SK-N-SH (cell line): Measurements from ENCODE around the gene PIGC. TPM values are rescaled to one million over a fixed set of nuclear protein-coding genes. Genes with fewer than 3 reads are reported as not detected.

Source experiments
- CTCF ChIA-PET: fragments of 300-600, 350-600 bp; formaldehyde crosslinking; extraction: SDS; loops from one replicate; lab custom pipeline; 2021; lab: Yijun Ruan, JAX
- POLR2A ChIA-PET: fragments of 350-600 bp; sonication (Branson Sonifier 250); formaldehyde crosslinking; extraction: SDS; loops from one replicate; lab custom pipeline; 2020; ENCODE audit warnings: antibody characterized with exemption, inconsistent platforms; lab: Yijun Ruan, JAX
- DNase-seq: peaks from one replicate; pipeline ENCODE4 v3.0.0; 2012
- H2AFZ ChIP-seq: fragments of 200-600 bp; sonication (generic); 2 replicates; pipeline ENCODE4 v1.8.1; 2016; ENCODE audit warnings: antibody characterized with exemption, mild to moderate bottlenecking, low read depth
- H3F3A ChIP-seq: fragments of 200-600 bp; sonication (generic); replicated peaks from 2 replicates; pipeline ENCODE3; 2016; ENCODE audit warnings: antibody characterized with exemption, mild to moderate bottlenecking; ENCODE audit not compliant: insufficient read depth
- H3K27ac ChIP-seq, 2 experiments: fragments of 200-500 bp in 1 of 2; fragments of 200-600 bp in 1 of 2; sonication (Bioruptor generic) in 1 of 2; sonication (generic), shearing (Covaris generic) in 1 of 2; 2 replicates each; pipeline versions ENCODE4 v1.5.1 to v1.6.1; 2014 to 2016; ENCODE audit warnings: low read depth in 2 of 2, inconsistent platforms in 1 of 2, low read length in 1 of 2, mild to moderate bottlenecking in 1 of 2, mixed read lengths in 1 of 2
- H3K27me3 ChIP-seq: fragments of 200-600 bp; sonication (generic), shearing (Covaris generic); 2 replicates; pipeline ENCODE4 v1.6.1; 2016; ENCODE audit warnings: mixed run types; ENCODE audit not compliant: insufficient read depth
- H3K36me3 ChIP-seq, 2 experiments: fragments of 200-500 bp in 1 of 2; fragments of 200-600 bp in 1 of 2; sonication (Bioruptor generic) in 1 of 2; sonication (generic) in 1 of 2; replicated peaks in 1 of 2; 2 replicates each; pipeline versions ENCODE3 to v1.5.1; 2014 to 2016; ENCODE audit warnings: low read length in 1 of 2, mild to moderate bottlenecking in 1 of 2; ENCODE audit not compliant: insufficient read depth in 2 of 2, control insufficient read depth in 1 of 2
- H3K4me1 ChIP-seq, 2 experiments: fragments of 200-500 bp in 1 of 2; fragments of 200-600 bp in 1 of 2; sonication (Bioruptor generic) in 1 of 2; sonication (generic), shearing (Covaris generic) in 1 of 2; 2 replicates each; pipeline versions ENCODE4 v1.5.1 to v1.6.1; 2014 to 2016; ENCODE audit warnings: low read depth in 1 of 2, low read length in 1 of 2, mixed run types in 1 of 2; ENCODE audit not compliant: insufficient read depth in 2 of 2, control insufficient read depth in 1 of 2
- H3K4me2 ChIP-seq: fragments of 200-600 bp; sonication (generic), shearing (Covaris generic); 2 replicates; pipeline ENCODE4 v1.6.1; 2017; ENCODE audit warnings: mixed run types
- H3K4me3 ChIP-seq, 2 experiments: fragments of 200-500 bp in 1 of 2; fragments of 200-600 bp in 1 of 2; sonication (Bioruptor generic) in 1 of 2; sonication (generic), shearing (Covaris generic) in 1 of 2; 2 replicates each; pipeline versions ENCODE4 v1.5.1 to v1.8.1; 2014 to 2016; ENCODE audit warnings: low read depth in 2 of 2, inconsistent platforms in 1 of 2, low read length in 1 of 2, mild to moderate bottlenecking in 1 of 2, mixed read lengths in 1 of 2, moderate library complexity in 1 of 2
- H3K79me2 ChIP-seq: fragments of 200-600 bp; sonication (generic); 2 replicates; pipeline ENCODE4 v1.8.1; 2017; ENCODE audit warnings: mild to moderate bottlenecking; ENCODE audit not compliant: insufficient read depth
- H3K9ac ChIP-seq: fragments of 200-600 bp; sonication (generic); 2 replicates; pipeline ENCODE4 v1.6.1; 2017; ENCODE audit warnings: mixed run types
- H3K9me2 ChIP-seq: fragments of 200-600 bp; sonication (generic); 2 replicates; pipeline ENCODE4 v1.6.1; 2017; ENCODE audit warnings: mixed run types
- H3K9me3 ChIP-seq: fragments of 200-600 bp; sonication (generic); 2 replicates; pipeline ENCODE4 v1.6.1; 2017; ENCODE audit warnings: mixed run types, mild to moderate bottlenecking, moderate library complexity
- H4K20me1 ChIP-seq: fragments of 200-600 bp; sonication (generic); 2 replicates; pipeline ENCODE4 v1.6.1; 2017; ENCODE audit warnings: mild to moderate bottlenecking, mixed run types; ENCODE audit not compliant: insufficient read depth
- CHD2 ChIP-seq: fragments of 150-350 bp; IDR thresholded peaks from 2 replicates; pipeline ENCODE4 v1.6.1; 2018; ENCODE audit warnings: low read length; ENCODE audit not compliant: partially characterized antibody
- EP300 ChIP-seq, 2 experiments: IDR thresholded peaks; 2 replicates each; pipeline versions ENCODE4 v1.4.0 to v1.6.1; 2012; ENCODE audit warnings: borderline replicate concordance in 1 of 2, low read depth in 1 of 2, low read length in 1 of 2
- FOXJ3 ChIP-seq: sonication (generic); formaldehyde crosslinking; IDR thresholded peaks from 2 replicates; pipeline ENCODE4 v1.5.1; 2020; ENCODE audit warnings: mild to moderate bottlenecking, missing genetic modification reagents
- GABPA ChIP-seq: IDR thresholded peaks from 2 replicates; pipeline ENCODE4 v1.4.0; 2012; ENCODE audit warnings: low read depth, mild to moderate bottlenecking
- GATA2 ChIP-seq: sonication (generic); formaldehyde crosslinking; IDR thresholded peaks from 2 replicates; pipeline ENCODE4 v1.5.0; 2020; ENCODE audit warnings: mild to moderate bottlenecking, missing genetic modification reagents
- IRF3 ChIP-seq: fragments of 150-350 bp; IDR thresholded peaks from 2 replicates; pipeline ENCODE4 v1.6.1; 2016; ENCODE audit warnings: mild to moderate bottlenecking, low read depth, low read length
- JUND ChIP-seq: IDR thresholded peaks from 2 replicates; pipeline ENCODE4 v1.4.0; 2012
- NRF1 ChIP-seq: IDR thresholded peaks from 2 replicates; pipeline ENCODE4 v1.6.1; 2012; ENCODE audit warnings: low read depth, mild to moderate bottlenecking, low read length
- PBX3 ChIP-seq: IDR thresholded peaks from 2 replicates; pipeline ENCODE4; 2012
- POLR2AphosphoS5 ChIP-seq: IDR thresholded peaks from 2 replicates; pipeline ENCODE4 v1.6.1; 2012; ENCODE audit warnings: low read depth, low read length
- RAD21 ChIP-seq: IDR thresholded peaks from 2 replicates; pipeline ENCODE4 v1.6.1; 2012; ENCODE audit warnings: mild to moderate bottlenecking, low read length
- REST ChIP-seq: IDR thresholded peaks from 2 replicates; pipeline ENCODE4 v1.6.1; 2012; ENCODE audit warnings: mild to moderate bottlenecking, low read depth, low read length, moderate library complexity
- RFX5 ChIP-seq: IDR thresholded peaks from 2 replicates; pipeline ENCODE4 v1.6.1; 2012; ENCODE audit warnings: mild to moderate bottlenecking, improper control_type of control experiment, low read length
- RXRA ChIP-seq: IDR thresholded peaks from 2 replicates; pipeline ENCODE4 v1.4.0; 2012; ENCODE audit warnings: low read depth, mild to moderate bottlenecking, borderline replicate concordance
- SIN3A ChIP-seq: IDR thresholded peaks from 2 replicates; pipeline ENCODE4 v1.6.1; 2012; ENCODE audit warnings: low read depth, mild to moderate bottlenecking, low read length, moderate library complexity, borderline replicate concordance
- TAF1 ChIP-seq: IDR thresholded peaks from 2 replicates; pipeline ENCODE4 v1.6.1; 2012; ENCODE audit warnings: low read depth, mild to moderate bottlenecking, low read length, moderate library complexity, borderline replicate concordance
- TCF12 ChIP-seq: IDR thresholded peaks from 2 replicates; pipeline ENCODE4 v1.4.0; 2012
- TEAD4 ChIP-seq: IDR thresholded peaks from 2 replicates; pipeline ENCODE4 v1.4.0; 2012; ENCODE audit warnings: mild to moderate bottlenecking, borderline replicate concordance; ENCODE audit not compliant: insufficient read depth
- USF1 ChIP-seq: IDR thresholded peaks from 2 replicates; pipeline ENCODE4 v1.4.0; 2012; ENCODE audit warnings: low read depth, borderline replicate concordance
- USF2 ChIP-seq: fragments of 150-350 bp; IDR thresholded peaks from 2 replicates; pipeline ENCODE4 v1.6.1; 2017; ENCODE audit warnings: antibody characterized with exemption, low read length, low read depth, borderline replicate concordance
- WGBS: methylation state at CpG from one replicate; pipeline ENCODE4 v1.1.6; 2017; ENCODE audit warnings: low lambda C conversion rate; 5-methylcytosine and 5-hydroxymethylcytosine counted together
- polyA plus RNA-seq, 3 experiments: library from polyadenylated mRNA; depleted of rRNA; stranded (reverse); fragments of >200 nt; gene quantifications; 2 replicates each; pipeline ENCODE4 v1.2.3, GENCODE V29; 2012

The PIGC gene
- polyA plus RNA-seq, 1 of the 3 experiments (the other 2 are of a cell fraction) = 20.6 TPM

- TF ChIP-seq EP300 (IDR thresholded peaks at IDR 0.05; ENCODE audit: borderline replicate concordance in 1 of 2, low read depth in 1 of 2, low read length in 1 of 2) = no peak
- TF ChIP-seq TEAD4 = no peak
- no peak for TF ChIP-seq RAD21
- TF ChIP-seq POLR2AphosphoS5 = no peak
- no peak for TF ChIP-seq RXRA
- no peak for TF ChIP-seq CHD2
- no peak for TF ChIP-seq NRF1
- TF ChIP-seq USF2 = no peak
- TF ChIP-seq TCF12 = no peak
- no peak for TF ChIP-seq SIN3A
- no peak for TF ChIP-seq REST
- no peak for TF ChIP-seq RFX5
- TF ChIP-seq JUND = no peak
- Histone ChIP-seq H3K27me3 (no peaks in the 10 kb centered on the region), H3K36me3 (no peaks in the 10 kb centered on the region), H3K9ac (no peak overlapping the region), H3K4me1 (no peaks in the 10 kb centered on the region; a peak in 1 of 4 replicates), H3K4me3 (no peak overlapping the region), H4K20me1 (no peaks in the 10 kb centered on the region), H3K9me3 (no peaks in the 10 kb centered on the region), H3K9me2 (no peaks in the 10 kb centered on the region), H3K4me2 (no peak overlapping the region), H3F3A (no peaks in the 10 kb centered on the region), H3K79me2 (no peaks in the 10 kb centered on the region), H3K27ac (no peak overlapping the region), H2AFZ (no peak overlapping the region)
- ChIA-PET POLR2A (no interaction called here), CTCF (interaction anchor here (1.3 to 1.9 kb wide), 3 partner anchors 18 to 483 kb away, joined by 3 to 4 read pairs (median 3); no protein-coding TSS in a partner anchor)
- WGBS = 70% methylated on average over 5 of the region's 5 CpGs
- no peak for DNase-seq
Measured at GRCh38 chr1:172468296-172468695, 24.4 kb upstream of the PIGC start.

GRCh38 chr1:172467446-172467845, 23.6 kb upstream of the PIGC start:
- Histone ChIP-seq H3K4me3 (no peak overlapping the region), H3K9me2 (no peaks in the 10 kb centered on the region), H3K4me2 (no peak overlapping the region), H3K9me3 (no peaks in the 10 kb centered on the region), H3K27ac (no peak overlapping the region), H3K27me3 (no peaks in the 10 kb centered on the region), H3F3A (no peaks in the 10 kb centered on the region), H2AFZ (no peak overlapping the region), H3K79me2 (no peaks in the 10 kb centered on the region), H3K36me3 (no peaks in the 10 kb centered on the region), H3K4me1 (no peaks in the 10 kb centered on the region; a peak in 1 of 4 replicates), H3K9ac (no peak overlapping the region), H4K20me1 (no peaks in the 10 kb centered on the region)
- CTCF ChIA-PET = interaction anchor here (1.6 kb wide), 1 partner anchor 23 kb away, joined by 3 read pairs; no protein-coding TSS in a partner anchor
- DNase-seq = no peak
- 20% methylated on average over 3 of the region's 3 CpGs for WGBS
- TF ChIP-seq GABPA (no peak), USF1 (no peak), RAD21 (no peak), GATA2 (no peak), SIN3A (no peak), IRF3 (no peak), TAF1 (no peak), FOXJ3 (no peak), PBX3 (no peak), JUND (no peak)
- POLR2A ChIA-PET = no interaction called here
